Osteoblast (primary cell): Measurements from ENCODE around the gene FGFRL1. TPM values are rescaled to one million over a fixed set of nuclear protein-coding genes. Genes with fewer than 3 reads are reported as not detected.

Experiments used
- DNase-seq: peaks from one replicate; pipeline ENCODE4 v3.0.0; 2011; ENCODE audit warnings: low spot score, mixed read lengths; ENCODE audit not compliant: insufficient read length; ENCODE audit errors: missing footprints
- H2AFZ ChIP-seq: 2 replicates; pipeline ENCODE4 v1.6.0; 2011; ENCODE audit warnings: mild to moderate bottlenecking, low read length
- H3K27ac ChIP-seq: 2 replicates; pipeline ENCODE4 v1.5.1; 2011; ENCODE audit warnings: mild to moderate bottlenecking, low read depth, low read length, moderate library complexity
- H3K27me3 ChIP-seq: 2 replicates; pipeline ENCODE4 v1.6.0; 2012; ENCODE audit warnings: mild to moderate bottlenecking, control low read depth, inconsistent platforms, low read length, moderate library complexity; ENCODE audit not compliant: insufficient read depth
- H3K36me3 ChIP-seq: 2 replicates; pipeline ENCODE4 v1.5.1; 2011; ENCODE audit warnings: mild to moderate bottlenecking, low read length, control low read depth, moderate library complexity; ENCODE audit not compliant: insufficient read depth
- H3K4me1 ChIP-seq: 2 replicates; pipeline ENCODE4 v1.5.1; 2011; ENCODE audit warnings: mild to moderate bottlenecking, low read length, control low read depth, moderate library complexity; ENCODE audit not compliant: insufficient read depth
- H3K4me2 ChIP-seq: 2 replicates; pipeline ENCODE4 v1.6.0; 2011; ENCODE audit warnings: mild to moderate bottlenecking, low read length; ENCODE audit not compliant: insufficient read depth
- H3K4me3 ChIP-seq: fragments of 200-600 bp; sonication (generic); 3 replicates; pipeline ENCODE4 v1.5.1; 2012; ENCODE audit warnings: mild to moderate bottlenecking, low read length, inconsistent platforms; ENCODE audit not compliant: insufficient read depth
- H3K79me2 ChIP-seq: 2 replicates; pipeline ENCODE4 v1.6.0; 2012; ENCODE audit warnings: mild to moderate bottlenecking, low read length, control low read depth, inconsistent platforms; ENCODE audit not compliant: insufficient read depth
- H3K9me3 ChIP-seq: 2 replicates; pipeline ENCODE4 v1.5.1; 2011; ENCODE audit warnings: low read depth, low read length, control low read depth
- H4K20me1 ChIP-seq: 2 replicates; pipeline ENCODE4 v1.6.0; 2012; ENCODE audit warnings: mild to moderate bottlenecking, low read length, control low read depth; ENCODE audit not compliant: insufficient read depth
- CTCF ChIP-seq: IDR thresholded peaks from 2 replicates; pipeline ENCODE4 v1.5.1; 2011; ENCODE audit warnings: mild to moderate bottlenecking, low read depth, low read length, moderate library complexity; ENCODE audit errors: extremely low read depth
- total RNA-seq: library from RNA; depleted of rRNA; stranded (reverse); fragments of >200 nt; gene quantifications from 2 replicates; pipeline ENCODE4 v1.2.3, GENCODE V29; 2012

Gene FGFRL1
- total RNA-seq, 1 donor, result 30.8 TPM

- Histone ChIP-seq H3K4me1 (peaks cover 33% of the 10 kb centered on the region), H3K9me3 (no peaks in the 10 kb centered on the region), H3K4me3 (no peak overlapping the region), H3K36me3 (no peaks in the 10 kb centered on the region), H3K27ac (no peak overlapping the region), H4K20me1 (no peaks in the 10 kb centered on the region), H2AFZ (no peak overlapping the region), H3K4me2 (no peak overlapping the region), H3K27me3 (no peaks in the 10 kb centered on the region), H3K79me2 (no peaks in the 10 kb centered on the region)
- DNase-seq, result no peak
- TF ChIP-seq CTCF, result no peak
Measured at GRCh38 chr4:1036976-1037810, 25.8 kb downstream of the FGFRL1 start.

GRCh38 chr4:1038948-1039492 lies 27.6 kb downstream of the FGFRL1 start:
- Histone ChIP-seq H2AFZ (no peak overlapping the region), H3K36me3 (no peaks in the 10 kb centered on the region), H3K9me3 (no peaks in the 10 kb centered on the region), H3K27me3 (no peaks in the 10 kb centered on the region), H3K79me2 (no peaks in the 10 kb centered on the region), H3K27ac (no peak overlapping the region), H3K4me3 (no peak overlapping the region), H4K20me1 (no peaks in the 10 kb centered on the region), H3K4me2 (no peak overlapping the region), H3K4me1 (peaks cover 39% of the 10 kb centered on the region)
- peak; percentile 73 for DNase-seq
- no peak for TF ChIP-seq CTCF

- Histone ChIP-seq H3K27me3 (no peaks in the 10 kb centered on the region), H3K9me3 (no peaks in the 10 kb centered on the region), H3K4me2 (no peak overlapping the region), H2AFZ (peak overlapping the region; percentile 84), H3K4me3 (no peak overlapping the region), H3K27ac (no peak overlapping the region), H3K36me3 (no peaks in the 10 kb centered on the region), H3K4me1 (peaks cover 41% of the 10 kb centered on the region), H3K79me2 (no peaks in the 10 kb centered on the region), H4K20me1 (no peaks in the 10 kb centered on the region)
- DNase-seq, result peak; percentile 98
- no peak for TF ChIP-seq CTCF
Measured at GRCh38 chr4:1039493-1040343, 28.3 kb downstream of the FGFRL1 start.
